GM23338 (cell line): ENCODE results near the gene VCL. TPM values are rescaled to one million over a fixed set of nuclear protein-coding genes. Genes with fewer than 3 reads are reported as not detected.

Experiments
- ATAC-seq: fragments of 200-7000 bp; cut with Tn5 transposase; 3 replicates; pipeline ENCODE4 v1.9.1; 2020
- DNase-seq: peaks from one replicate; pipeline ENCODE4 v3.0.0-alpha.2; 2015; ENCODE audit warnings: low spot score
- H2AFZ ChIP-seq: fragments of 200-600 bp; sonication (generic); 2 replicates; pipeline ENCODE4 v1.8.0; 2016; ENCODE audit warnings: antibody characterized with exemption, mild to moderate bottlenecking, moderate library complexity
- H3F3A ChIP-seq: fragments of 200-600 bp; sonication (generic); replicated peaks from 2 replicates; pipeline ENCODE4 v1.8.0; 2017; ENCODE audit warnings: antibody characterized with exemption, mixed run types, low read depth
- H3K27ac ChIP-seq: fragments of 200-600 bp; sonication (generic); 2 replicates; pipeline ENCODE4 v1.6.1; 2016; ENCODE audit warnings: low read depth
- H3K27me3 ChIP-seq: fragments of 200-600 bp; sonication (generic); 2 replicates; pipeline ENCODE4 v1.8.0; 2016; ENCODE audit warnings: mild to moderate bottlenecking, mixed run types, moderate library complexity; ENCODE audit not compliant: insufficient read depth
- H3K36me3 ChIP-seq: fragments of 200-600 bp; sonication (generic); 2 replicates; pipeline ENCODE4 v1.8.0; 2016; ENCODE audit warnings: mild to moderate bottlenecking; ENCODE audit not compliant: insufficient read depth
- H3K4me1 ChIP-seq: fragments of 200-600 bp; sonication (generic); 2 replicates; pipeline ENCODE4 v1.8.0; 2016; ENCODE audit warnings: mild to moderate bottlenecking, moderate library complexity; ENCODE audit not compliant: insufficient read depth
- H3K4me2 ChIP-seq: fragments of 200-600 bp; sonication (generic); 2 replicates; pipeline ENCODE4 v1.7.1; 2017; ENCODE audit warnings: mixed run types
- H3K4me3 ChIP-seq: fragments of 200-600 bp; sonication (generic); 2 replicates; pipeline ENCODE4 v1.6.1; 2016; ENCODE audit warnings: mixed run types
- H3K79me2 ChIP-seq: fragments of 200-600 bp; sonication (generic); replicated peaks from 2 replicates; pipeline ENCODE4 v1.8.0; 2017; ENCODE audit warnings: mild to moderate bottlenecking; ENCODE audit not compliant: insufficient read depth
- H3K9me2 ChIP-seq: fragments of 200-600 bp; sonication (generic); 2 replicates; pipeline ENCODE4 v1.8.0; 2017; ENCODE audit not compliant: insufficient read depth
- H4K20me1 ChIP-seq: fragments of 200-600 bp; sonication (generic); replicated peaks from 2 replicates; pipeline ENCODE4 v1.8.0; 2017; ENCODE audit warnings: mild to moderate bottlenecking; ENCODE audit not compliant: insufficient read depth
- H3K27ac Mint-ChIP-seq: 2 replicates; pipeline ENCODE4 v1.8.0; 2020; ENCODE audit warnings: inconsistent platforms, mild to moderate bottlenecking, moderate library complexity, mixed read lengths
- H3K27me3 Mint-ChIP-seq: 3 replicates; pipeline ENCODE4 v1.8.0; 2022; ENCODE audit warnings: low read depth, mild to moderate bottlenecking, moderate library complexity, mixed read lengths, inconsistent platforms; ENCODE audit not compliant: insufficient read depth, poor library complexity
- H3K36me3 Mint-ChIP-seq: 3 replicates; pipeline ENCODE4 v1.8.0; 2021; ENCODE audit warnings: low read depth, mild to moderate bottlenecking, inconsistent platforms, moderate library complexity, mixed read lengths
- H3K4me1 Mint-ChIP-seq: 3 replicates; pipeline ENCODE4 v1.8.0; 2020; ENCODE audit warnings: mild to moderate bottlenecking, inconsistent platforms, mixed read lengths
- H3K4me3 Mint-ChIP-seq: 3 replicates; pipeline ENCODE4 v1.8.0; 2021; ENCODE audit warnings: moderate library complexity, mild to moderate bottlenecking, inconsistent platforms, mixed read lengths
- H3K9me3 Mint-ChIP-seq: 3 replicates; pipeline ENCODE4 v1.8.0; 2020; ENCODE audit warnings: moderate library complexity, mild to moderate bottlenecking, inconsistent platforms, mixed read lengths
- CREB1 ChIP-seq: fragments of 250-450 bp; sonication (Bioruptor Pico); IDR thresholded peaks from 2 replicates; pipeline ENCODE4 v1.5.0; 2020; ENCODE audit warnings: low read depth, mild to moderate bottlenecking, moderate library complexity
- ETS1 ChIP-seq: IDR thresholded peaks from 2 replicates; pipeline ENCODE4 v1.6.1; 2016; ENCODE audit warnings: antibody characterized with exemption
- EZH2phosphoT487 ChIP-seq: fragments of 200-600 bp; sonication (generic); IDR thresholded peaks from one replicate; pipeline ENCODE4 v1.8.1; 2018; ENCODE audit warnings: antibody characterized with exemption; ENCODE audit not compliant: unreplicated experiment
- JUNB ChIP-seq: IDR thresholded peaks from one replicate; pipeline ENCODE4 v1.6.1; 2016; ENCODE audit warnings: antibody characterized with exemption; ENCODE audit not compliant: unreplicated experiment
- NANOG ChIP-seq: IDR thresholded peaks from 2 replicates; pipeline ENCODE4 v1.6.1; 2016; ENCODE audit warnings: antibody characterized with exemption, borderline replicate concordance
- POLR2AphosphoS5 ChIP-seq: IDR thresholded peaks from 2 replicates; pipeline ENCODE4 v1.6.1; 2016; ENCODE audit warnings: antibody characterized with exemption, low read depth
- REST ChIP-seq: IDR thresholded peaks from one replicate; pipeline ENCODE4 v1.6.1; 2018; ENCODE audit warnings: antibody characterized with exemption; ENCODE audit not compliant: unreplicated experiment
- ZNF114 ChIP-seq: fragments of 250-450 bp; sonication (Bioruptor Pico); IDR thresholded peaks from 2 replicates; pipeline ENCODE4 v1.5.0; 2020; ENCODE audit warnings: mild to moderate bottlenecking, moderate library complexity
- ZNF331 ChIP-seq: fragments of 250-450 bp; sonication (Bioruptor Pico); IDR thresholded peaks from 2 replicates; pipeline ENCODE4 v1.5.0; 2020; ENCODE audit warnings: low read depth, mild to moderate bottlenecking, moderate library complexity
- polyA plus RNA-seq: library from polyadenylated mRNA; unstranded; fragments of >200 nt; fragmentation: Nextera tagmentation; extraction: Ambion mirVana; gene quantifications from 2 replicates; pipeline ENCODE4 v1.2.1, GENCODE V29; 2016
- total RNA-seq: library from RNA; depleted of rRNA; stranded (reverse); fragments of >200 nt; shearing (Covaris generic); gene quantifications from 2 replicates; pipeline ENCODE4 v1.2.3, GENCODE V29; 2014
- TF ChIP-seq, protein P1 (sequence below): fragments of 250-450 bp; sonication (Bioruptor Pico); IDR thresholded peaks from 2 replicates; pipeline ENCODE4 v1.5.0; 2020; ENCODE audit warnings: mild to moderate bottlenecking, moderate library complexity

VCL gene
- total and polyA plus RNA-seq, 2 experiments from 2014 or later = 60.7 to 254 TPM

DNA sequence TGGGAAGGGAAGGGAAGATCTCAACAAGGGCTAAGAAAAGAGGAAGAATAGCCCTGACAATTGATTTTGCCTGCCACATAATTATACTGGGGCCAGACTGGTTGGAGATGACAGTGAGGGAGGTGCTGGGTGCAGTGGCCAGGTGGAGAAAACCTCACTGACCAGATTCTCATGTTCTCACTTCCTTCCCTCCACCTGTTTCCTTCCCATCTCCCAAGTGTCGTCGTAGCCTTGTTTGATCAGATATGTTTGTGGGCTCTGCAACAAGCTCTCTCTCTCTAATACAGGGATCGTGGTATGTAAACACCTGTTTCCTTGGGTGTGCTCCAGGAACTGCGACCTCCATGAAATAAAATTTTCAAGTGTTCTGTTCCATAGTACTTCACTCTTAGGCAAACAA is 60.2 kb downstream of the VCL start:
- Mint-ChIP-seq H3K9me3 (peaks cover 1% of the 10 kb centered on the region; the same call in 2 of the 3 replicates), H3K36me3 (peaks cover 22% of the 10 kb centered on the region), H3K4me3 (no peak overlapping the region), H3K27ac (no peak overlapping the region; the same call in 1 of the 2 replicates), H3K4me1 (peaks cover 4% of the 10 kb centered on the region; the same call in 2 of the 3 replicates), H3K27me3 (peaks cover 6% of the 10 kb centered on the region)
- DNase-seq = no peak
- Histone ChIP-seq H3K4me1 (peaks cover 8% of the 10 kb centered on the region; the same call in 1 of the 2 replicates), H3K9me2 (no peaks in the 10 kb centered on the region), H3K79me2 (peaks cover 100% of the 10 kb centered on the region), H2AFZ (no peak overlapping the region), H3K4me2 (no peak overlapping the region), H3K27ac (peak overlapping the region; percentile 63), H3F3A (no peaks in the 10 kb centered on the region), H3K27me3 (no peaks in the 10 kb centered on the region), H3K4me3 (no peak overlapping the region), H3K36me3 (0 out of 2 replicates have a peak, but pooled peaks cover 7% of the 10 kb centered on the region), H4K20me1 (peaks cover 32% of the 10 kb centered on the region)
- peak; percentile 26; the same call in 1 of the 3 replicates for ATAC-seq
- TF ChIP-seq, protein P1, sequence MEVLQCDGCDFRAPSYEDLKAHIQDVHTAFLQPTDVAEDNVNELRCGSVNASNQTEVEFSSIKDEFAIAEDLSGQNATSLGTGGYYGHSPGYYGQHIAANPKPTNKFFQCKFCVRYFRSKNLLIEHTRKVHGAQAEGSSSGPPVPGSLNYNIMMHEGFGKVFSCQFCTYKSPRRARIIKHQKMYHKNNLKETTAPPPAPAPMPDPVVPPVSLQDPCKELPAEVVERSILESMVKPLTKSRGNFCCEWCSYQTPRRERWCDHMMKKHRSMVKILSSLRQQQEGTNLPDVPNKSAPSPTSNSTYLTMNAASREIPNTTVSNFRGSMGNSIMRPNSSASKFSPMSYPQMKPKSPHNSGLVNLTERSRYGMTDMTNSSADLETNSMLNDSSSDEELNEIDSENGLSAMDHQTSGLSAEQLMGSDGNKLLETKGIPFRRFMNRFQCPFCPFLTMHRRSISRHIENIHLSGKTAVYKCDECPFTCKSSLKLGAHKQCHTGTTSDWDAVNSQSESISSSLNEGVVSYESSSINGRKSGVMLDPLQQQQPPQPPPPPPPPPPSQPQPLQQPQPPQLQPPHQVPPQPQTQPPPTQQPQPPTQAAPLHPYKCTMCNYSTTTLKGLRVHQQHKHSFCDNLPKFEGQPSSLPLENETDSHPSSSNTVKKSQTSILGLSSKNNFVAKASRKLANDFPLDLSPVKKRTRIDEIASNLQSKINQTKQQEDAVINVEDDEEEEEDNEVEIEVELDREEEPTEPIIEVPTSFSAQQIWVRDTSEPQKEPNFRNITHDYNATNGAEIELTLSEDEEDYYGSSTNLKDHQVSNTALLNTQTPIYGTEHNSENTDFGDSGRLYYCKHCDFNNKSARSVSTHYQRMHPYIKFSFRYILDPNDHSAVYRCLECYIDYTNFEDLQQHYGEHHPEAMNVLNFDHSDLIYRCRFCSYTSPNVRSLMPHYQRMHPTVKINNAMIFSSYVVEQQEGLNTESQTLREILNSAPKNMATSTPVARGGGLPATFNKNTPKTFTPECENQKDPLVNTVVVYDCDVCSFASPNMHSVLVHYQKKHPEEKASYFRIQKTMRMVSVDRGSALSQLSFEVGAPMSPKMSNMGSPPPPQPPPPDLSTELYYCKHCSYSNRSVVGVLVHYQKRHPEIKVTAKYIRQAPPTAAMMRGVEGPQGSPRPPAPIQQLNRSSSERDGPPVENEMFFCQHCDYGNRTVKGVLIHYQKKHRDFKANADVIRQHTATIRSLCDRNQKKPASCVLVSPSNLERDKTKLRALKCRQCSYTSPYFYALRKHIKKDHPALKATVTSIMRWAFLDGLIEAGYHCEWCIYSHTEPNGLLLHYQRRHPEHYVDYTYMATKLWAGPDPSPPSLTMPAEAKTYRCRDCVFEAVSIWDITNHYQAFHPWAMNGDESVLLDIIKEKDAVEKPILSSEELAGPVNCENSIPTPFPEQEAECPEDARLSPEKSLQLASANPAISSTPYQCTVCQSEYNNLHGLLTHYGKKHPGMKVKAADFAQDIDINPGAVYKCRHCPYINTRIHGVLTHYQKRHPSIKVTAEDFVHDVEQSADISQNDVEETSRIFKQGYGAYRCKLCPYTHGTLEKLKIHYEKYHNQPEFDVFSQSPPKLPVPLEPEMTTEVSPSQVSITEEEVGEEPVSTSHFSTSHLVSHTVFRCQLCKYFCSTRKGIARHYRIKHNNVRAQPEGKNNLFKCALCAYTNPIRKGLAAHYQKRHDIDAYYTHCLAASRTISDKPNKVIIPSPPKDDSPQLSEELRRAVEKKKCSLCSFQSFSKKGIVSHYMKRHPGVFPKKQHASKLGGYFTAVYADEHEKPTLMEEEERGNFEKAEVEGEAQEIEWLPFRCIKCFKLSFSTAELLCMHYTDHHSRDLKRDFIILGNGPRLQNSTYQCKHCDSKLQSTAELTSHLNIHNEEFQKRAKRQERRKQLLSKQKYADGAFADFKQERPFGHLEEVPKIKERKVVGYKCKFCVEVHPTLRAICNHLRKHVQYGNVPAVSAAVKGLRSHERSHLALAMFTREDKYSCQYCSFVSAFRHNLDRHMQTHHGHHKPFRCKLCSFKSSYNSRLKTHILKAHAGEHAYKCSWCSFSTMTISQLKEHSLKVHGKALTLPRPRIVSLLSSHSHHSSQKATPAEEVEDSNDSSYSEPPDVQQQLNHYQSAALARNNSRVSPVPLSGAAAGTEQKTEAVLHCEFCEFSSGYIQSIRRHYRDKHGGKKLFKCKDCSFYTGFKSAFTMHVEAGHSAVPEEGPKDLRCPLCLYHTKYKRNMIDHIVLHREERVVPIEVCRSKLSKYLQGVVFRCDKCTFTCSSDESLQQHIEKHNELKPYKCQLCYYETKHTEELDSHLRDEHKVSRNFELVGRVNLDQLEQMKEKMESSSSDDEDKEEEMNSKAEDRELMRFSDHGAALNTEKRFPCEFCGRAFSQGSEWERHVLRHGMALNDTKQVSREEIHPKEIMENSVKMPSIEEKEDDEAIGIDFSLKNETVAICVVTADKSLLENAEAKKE = no peak
- TF ChIP-seq REST (no peak), POLR2AphosphoS5 (no peak), CREB1 (no peak), ZNF114 (no peak), JUNB (no peak), ETS1 (no peak), EZH2phosphoT487 (no peak), NANOG (no peak), ZNF331 (CRISPR knock-in tag) (no peak)
